Calu3 (cell line): ENCODE results near the gene RAB40C. TPM values are rescaled to one million over a fixed set of nuclear protein-coding genes. Genes with fewer than 3 reads are reported as not detected.

Experiments
- BruUV-seq: library from RNA; stranded (reverse); fragments of 400-500 nt; replicated peaks from 2 replicates; lab custom pipeline; 2021; lab: Mats Ljungman, UMichigan
- CTCF ChIA-PET: fragments of 300-600 bp; sonication (Branson Sonifier 250); formaldehyde crosslinking; loops from one replicate; lab custom pipeline; 2022; ENCODE audit warnings: antibody characterized with exemption; lab: Charles Lee
- DNase-seq: peaks from one replicate; pipeline ENCODE4 v3.0.0; 2022
- H3K27ac Mint-ChIP-seq: one replicate; pipeline ENCODE4 v1.8.0; 2022; ENCODE audit warnings: mixed read lengths; ENCODE audit not compliant: unreplicated experiment
- H3K27me3 Mint-ChIP-seq: one replicate; pipeline ENCODE4 v1.8.0; 2022; ENCODE audit warnings: mixed read lengths; ENCODE audit not compliant: unreplicated experiment
- H3K36me3 Mint-ChIP-seq: one replicate; pipeline ENCODE4 v1.8.0; 2022; ENCODE audit warnings: mild to moderate bottlenecking, moderate library complexity, mixed read lengths; ENCODE audit not compliant: insufficient read depth, unreplicated experiment
- H3K4me1 Mint-ChIP-seq: one replicate; pipeline ENCODE4 v1.8.0; 2022; ENCODE audit warnings: mild to moderate bottlenecking, low read depth, mixed read lengths; ENCODE audit not compliant: unreplicated experiment
- H3K4me3 Mint-ChIP-seq: one replicate; pipeline ENCODE4 v1.8.0; 2022; ENCODE audit warnings: mild to moderate bottlenecking, low read depth, moderate library complexity, mixed read lengths; ENCODE audit not compliant: unreplicated experiment
- H3K9me3 Mint-ChIP-seq: one replicate; pipeline ENCODE4 v1.8.0; 2022; ENCODE audit warnings: low read depth, mixed read lengths; ENCODE audit not compliant: unreplicated experiment
- CTCF ChIP-seq: fragments of 200-600 bp; IDR thresholded peaks from one replicate; pipeline ENCODE4 v1.8.0; 2022; ENCODE audit warnings: antibody characterized with exemption; ENCODE audit not compliant: unreplicated experiment
- intact Hi-C: fragments of 100-400 bp; cut with micrococcal nuclease; formaldehyde crosslinking; loops from one replicate; pipeline ENCODE4 v1.10.0; 2022; ENCODE audit not compliant: unreplicated experiment
- total RNA-seq: library from RNA; stranded (reverse); gene quantifications from 2 replicates; pipeline ENCODE4 v1.2.3, GENCODE V29; 2022

Gene RAB40C
- total RNA-seq, 1 experiment from 2014 or later = 35.6 TPM

GRCh38 chr16:551210-551609, 38.7 kb upstream of the RAB40C start:
- no peaks in the 10 kb centered on the region for H3K4me1 Mint-ChIP-seq
- BruUV-seq = no TSS peak
- no peak for TF ChIP-seq CTCF
- intact Hi-C loops = no loop called here
- no peaks in the 10 kb centered on the region for H3K27me3 Mint-ChIP-seq
- CTCF ChIA-PET = no interaction called here
- peaks cover 36% of the 10 kb centered on the region for H3K36me3 Mint-ChIP-seq
- no peaks in the 10 kb centered on the region for H3K9me3 Mint-ChIP-seq
- no peak for DNase-seq
- H3K27ac Mint-ChIP-seq = no peak overlapping the region
- no peak overlapping the region for H3K4me3 Mint-ChIP-seq

GRCh38 chr16:552171-552570, 37.7 kb upstream of the RAB40C start:
- Mint-ChIP-seq H3K36me3 (peaks cover 32% of the 10 kb centered on the region), H3K9me3 (no peaks in the 10 kb centered on the region), H3K27ac (no peak overlapping the region), H3K4me3 (no peak overlapping the region), H3K27me3 (peaks cover 7% of the 10 kb centered on the region), H3K4me1 (no peaks in the 10 kb centered on the region)
- no TSS peak for BruUV-seq
- no peak for TF ChIP-seq CTCF
- no peak for DNase-seq
- intact Hi-C loops = no loop called here
- CTCF ChIA-PET = no interaction called here

GRCh38 chr16:553601-554296, 36.1 kb upstream of the RAB40C start:
- H3K9me3 Mint-ChIP-seq = no peaks in the 10 kb centered on the region
- DNase-seq = no peak
- H3K36me3 Mint-ChIP-seq = peaks cover 26% of the 10 kb centered on the region
- TF ChIP-seq CTCF = no peak
- intact Hi-C loops = no loop called here
- H3K27me3 Mint-ChIP-seq = peaks cover 22% of the 10 kb centered on the region
- H3K4me3 Mint-ChIP-seq = no peak overlapping the region
- BruUV-seq = TSS peak; percentile 51
- H3K27ac Mint-ChIP-seq = no peak overlapping the region
- CTCF ChIA-PET = interaction anchor here (0.7 kb wide), 1 partner anchor 310 kb away, joined by 3 read pairs; no protein-coding TSS in a partner anchor
- H3K4me1 Mint-ChIP-seq = no peaks in the 10 kb centered on the region

- BruUV-seq = no TSS peak
- Mint-ChIP-seq H3K36me3 (peaks cover 24% of the 10 kb centered on the region), H3K27ac (no peak overlapping the region), H3K9me3 (no peaks in the 10 kb centered on the region), H3K4me1 (no peaks in the 10 kb centered on the region), H3K4me3 (no peak overlapping the region), H3K27me3 (peaks cover 28% of the 10 kb centered on the region)
- no peak for DNase-seq
- TF ChIP-seq CTCF = no peak
- CTCF ChIA-PET = no interaction called here
- intact Hi-C loops = no loop called here
Observed at GRCh38 chr16:554297-554621, 35.6 kb upstream of the RAB40C start.
